ENCODE data around the gene CORO6. TPM values are rescaled to one million over a fixed set of nuclear protein-coding genes. Genes with fewer than 3 reads are reported as not detected.

The CORO6 gene
- total and polyA plus RNA-seq, 10 of the 15 experiments (the other 5 are each of a cell fraction or from before 2014, with no cell fraction given), result 0.26 to 5.0 (median 1.7) TPM; not detected in 1

GRCh38 chr17:29584452-29585079 is 38.1 kb downstream of the CORO6 start:
- ChIA-PET POLR2A (no interaction called here), CTCF (interaction anchor here (1.3 to 6.7 kb wide), 3 partner anchors 7 to 32 kb away, joined by 3 to 82 read pairs (median 72); partner anchors contain the start of gene ANKRD13B), SMC1A (ENCODE audit: uncharacterized antibody, unreplicated experiment) (interaction anchor here (0.7 to 1.4 kb wide), 2 partner anchors 29 to 37 kb away, joined by 3 read pairs; no protein-coding TSS in a partner anchor), RAD21 (ENCODE audit: unreplicated experiment) (no interaction called here)
- FAIRE-seq (no peak), DNase-seq (ENCODE audit: low read depth, low spot score) (no peak), ATAC-seq (no peak)
- TF ChIP-seq RAD21 (IDR thresholded peaks at IDR 0.05; ENCODE audit: insufficient read depth, low read depth, low read length) (no peak), ZNF384 (IDR thresholded peaks at IDR 0.05; ENCODE audit: borderline replicate concordance, low read depth, low read length) (peak; percentile 55; the same call in 1 of the 2 replicates)
- Histone ChIP-seq H2AFZ (ENCODE audit: control insufficient read depth, low read depth, low read length) (no peak overlapping the region), H3K27ac (ENCODE audit: control insufficient read depth, insufficient read depth) (peak overlapping the region; percentile 10; the same call in 1 of the 2 replicates), H3K9ac (ENCODE audit: control insufficient read depth, insufficient read depth, low read length) (peak overlapping the region; percentile 34; the same call in 1 of the 2 replicates), H3K27me3 (replicated peaks in 1 of 2; ENCODE audit: control insufficient read depth in 2 of 2, insufficient read depth in 2 of 2, low read length in 1 of 2) (no peaks in the 10 kb centered on the region), H3K4me3 (no peak overlapping the region), H3K9me3 (replicated peaks; ENCODE audit: control insufficient read depth, insufficient read depth, low read length) (no peaks in the 10 kb centered on the region), H3K79me2 (ENCODE audit: control insufficient read depth, insufficient read depth, low read length) (peaks cover 31% of the 10 kb centered on the region), H4K20me1 (ENCODE audit: control insufficient read depth, insufficient read depth) (no peaks in the 10 kb centered on the region), H3K36me3 (ENCODE audit: control insufficient read depth in 2 of 2, insufficient read depth in 2 of 2, low read length in 1 of 2) (peaks cover 4 to 8% of the 10 kb centered on the region in 2 experiments; a peak in 3 of 4 replicates), H3K4me1 (ENCODE audit: control insufficient read depth, insufficient read depth, low read length) (peaks cover 24% of the 10 kb centered on the region), H3K4me2 (ENCODE audit: control insufficient read depth, insufficient read depth) (no peak overlapping the region)
- 59% methylated on average over 8 of the region's 12 CpGs for WGBS (ENCODE audit: insufficient coverage, insufficient replicate concordance, low lambda C conversion rate, missing lambda C conversion rate)
- BruUV-seq (replicated peaks), result no TSS peak
- in situ Hi-C loops (cut with MboI) (no loop called here), intact Hi-C loops (cut with micrococcal nuclease; ENCODE audit: unreplicated experiment) (loop anchor here (5.0 kb wide), 1 partner anchor 438 kb away; no protein-coding TSS in a partner anchor)

- H3K27ac ChIP-seq (ENCODE audit: control insufficient read depth, insufficient read depth), result no peak overlapping the region
- H3K4me2 ChIP-seq (ENCODE audit: control insufficient read depth, insufficient read depth), result no peak overlapping the region
- in situ Hi-C loops (cut with MboI) (no loop called here), intact Hi-C loops (cut with micrococcal nuclease; ENCODE audit: unreplicated experiment) (loop anchor here (5.0 kb wide), 1 partner anchor 439 kb away; no protein-coding TSS in a partner anchor)
- no TSS peak for BruUV-seq (replicated peaks)
- peaks cover 24% of the 10 kb centered on the region for H3K4me1 ChIP-seq (ENCODE audit: control insufficient read depth, insufficient read depth, low read length)
- DNase-seq (ENCODE audit: low read depth, low spot score) (no peak), ATAC-seq (no peak), FAIRE-seq (no peak)
- no peaks in the 10 kb centered on the region for H4K20me1 ChIP-seq (ENCODE audit: control insufficient read depth, insufficient read depth)
- H3K27me3 ChIP-seq (replicated peaks in 1 of 2; ENCODE audit: control insufficient read depth in 2 of 2, insufficient read depth in 2 of 2, low read length in 1 of 2), result no peaks in the 10 kb centered on the region
- ChIA-PET RAD21 (ENCODE audit: unreplicated experiment) (no interaction called here), SMC1A (ENCODE audit: uncharacterized antibody, unreplicated experiment) (interaction anchor here (1.4 kb wide), 1 partner anchor 30 kb away, joined by 3 read pairs; no protein-coding TSS in a partner anchor), CTCF (interaction anchor here (1.3 to 6.7 kb wide), 3 partner anchors 8 to 33 kb away, joined by 3 to 82 read pairs (median 72); partner anchors contain the start of gene ANKRD13B), POLR2A (no interaction called here)
- H3K9me3 ChIP-seq (replicated peaks; ENCODE audit: control insufficient read depth, insufficient read depth, low read length), result no peaks in the 10 kb centered on the region
- H3K9ac ChIP-seq (ENCODE audit: control insufficient read depth, insufficient read depth, low read length), result no peak overlapping the region
- H2AFZ ChIP-seq (ENCODE audit: control insufficient read depth, low read depth, low read length), result no peak overlapping the region
- H3K4me3 ChIP-seq, result no peak overlapping the region
- peaks cover 25% of the 10 kb centered on the region for H3K79me2 ChIP-seq (ENCODE audit: control insufficient read depth, insufficient read depth, low read length)
- WGBS (ENCODE audit: insufficient coverage, insufficient replicate concordance, low lambda C conversion rate, missing lambda C conversion rate), result 75% methylated on average over 16 of the region's 16 CpGs
- peaks cover 5 to 8% of the 10 kb centered on the region in 2 experiments; a peak in 3 of 4 replicates for H3K36me3 ChIP-seq (ENCODE audit: control insufficient read depth in 2 of 2, insufficient read depth in 2 of 2, low read length in 1 of 2)
- TF ChIP-seq FOS (IDR thresholded peaks at IDR 0.05; ENCODE audit: borderline replicate concordance, extremely low read depth, insufficient read length), result no peak
- TF ChIP-seq RUNX3 (IDR thresholded peaks at IDR 0.05; ENCODE audit: low read length), result no peak
- TF ChIP-seq MEF2B (IDR thresholded peaks at IDR 0.05; ENCODE audit: partially characterized antibody, poor library complexity, severe bottlenecking), result no peak
- TF ChIP-seq CUX1 (IDR thresholded peaks at IDR 0.05; ENCODE audit: insufficient replicate concordance, low read depth, low read length), result no peak
Observed at GRCh38 chr17:29583324-29584248, 39.1 kb downstream of the CORO6 start.
